Prostate gland (tissue), 2 donors: ENCODE results near the gene RNF19B.

Experiments used
- CTCF ChIP-seq, 4 experiments: fragments of 200-600 bp in 2 of 4; fragments of 450-650 bp in 2 of 4; sonication (generic) in 2 of 4; IDR thresholded peaks; 1 replicate in 3 of 4; 2 replicates in 1 of 4; pipeline ENCODE4 v1.5.1; 2016 to 2019; ENCODE audit warnings: antibody characterized with exemption in 4 of 4, mild to moderate bottlenecking in 2 of 4, moderate library complexity in 2 of 4
- POLR2A ChIP-seq: fragments of 450-650 bp; IDR thresholded peaks from one replicate; pipeline ENCODE4 v1.6.1; 2016; ENCODE audit warnings: antibody characterized with exemption, mild to moderate bottlenecking

- TF ChIP-seq POLR2A (no peak), CTCF (IDR thresholded peaks at IDR 0.05) (no peak)
Measured at GRCh38 chr1:32927441-32927840, 37.2 kb downstream of the RNF19B start.
